ENCODE data around the gene UBLCP1.

UBLCP1 gene

DNA sequence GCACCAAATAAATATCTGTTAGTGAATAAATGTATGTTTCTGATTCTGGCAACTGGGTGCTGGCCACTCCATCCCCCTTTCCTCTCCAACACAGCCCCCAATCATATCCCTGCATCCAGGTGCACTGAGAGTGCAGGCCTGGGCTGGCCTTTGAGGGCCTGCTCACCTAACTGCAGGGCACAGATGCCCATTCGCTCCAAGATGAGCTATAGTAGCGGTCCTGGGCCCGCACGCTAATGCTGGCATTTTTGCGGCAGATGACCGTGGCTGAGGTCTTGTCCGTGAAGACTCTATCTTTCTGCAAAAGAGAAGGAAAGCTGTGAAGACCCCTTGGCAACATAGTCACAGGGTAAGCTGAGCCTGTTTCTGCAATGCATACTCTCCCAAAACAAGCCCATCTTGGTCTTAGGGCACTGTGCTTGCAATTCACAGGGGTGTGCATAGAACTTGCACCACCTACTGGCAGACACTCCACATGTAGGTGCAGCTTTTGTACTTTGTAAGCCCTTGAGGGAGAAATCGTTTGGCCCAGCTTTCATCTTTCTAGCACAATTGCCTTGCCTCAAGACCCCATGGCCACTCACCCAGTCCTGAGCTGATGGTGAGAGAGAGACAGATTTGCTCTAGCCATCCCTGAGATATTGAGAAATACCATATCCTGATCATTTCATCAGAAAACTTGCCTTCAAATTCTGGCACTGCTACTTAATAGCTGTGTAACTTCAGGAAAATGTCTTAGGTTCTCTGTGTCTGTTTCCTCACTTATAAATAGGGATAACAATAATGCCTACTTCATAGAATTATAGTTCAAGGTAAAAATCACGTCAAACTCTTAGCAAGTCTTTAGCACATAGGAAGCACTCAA, 53.7 kb downstream of the UBLCP1 start:
- DNase-seq: no peak

DNA sequence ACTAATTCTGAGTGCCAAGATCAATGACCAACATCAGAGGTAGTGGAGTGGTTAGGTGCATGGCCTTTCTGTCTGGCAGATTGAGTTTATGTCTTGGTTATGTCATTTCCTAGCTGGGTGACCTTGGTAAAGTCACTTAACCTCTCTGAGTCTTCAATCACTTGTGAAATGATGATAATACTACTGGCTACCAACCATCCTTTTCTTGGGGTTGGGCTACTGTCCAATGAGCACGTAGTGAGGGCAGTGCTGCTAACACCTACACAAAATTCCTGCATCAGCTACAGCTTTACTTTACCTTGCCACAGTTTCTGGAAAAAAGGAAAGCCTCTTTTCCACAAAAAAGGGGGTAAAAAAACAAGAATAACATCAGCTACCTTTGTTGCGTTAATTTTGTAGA, 54.8 kb downstream of the UBLCP1 start:
- no peak for DNase-seq

DNA sequence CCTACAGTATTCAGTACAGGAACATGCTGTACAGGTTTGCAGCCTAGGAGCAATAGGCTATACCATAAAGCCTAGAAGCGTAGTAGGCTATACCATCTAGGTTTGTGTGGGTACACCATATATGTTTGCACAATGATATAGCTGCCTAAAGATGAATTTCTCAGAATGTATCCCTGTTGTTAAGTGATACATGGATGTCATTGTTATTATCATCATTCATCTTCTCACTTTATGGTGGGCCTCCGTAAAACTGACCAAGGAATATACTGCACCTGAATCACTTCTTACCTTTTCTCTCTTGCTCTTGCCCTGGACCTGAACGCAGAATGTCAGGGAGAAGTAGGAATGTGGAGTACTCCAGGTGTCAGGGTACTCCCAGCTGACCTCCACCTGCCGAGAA, 55.4 kb downstream of the UBLCP1 start:
- no peak for DNase-seq

DNA sequence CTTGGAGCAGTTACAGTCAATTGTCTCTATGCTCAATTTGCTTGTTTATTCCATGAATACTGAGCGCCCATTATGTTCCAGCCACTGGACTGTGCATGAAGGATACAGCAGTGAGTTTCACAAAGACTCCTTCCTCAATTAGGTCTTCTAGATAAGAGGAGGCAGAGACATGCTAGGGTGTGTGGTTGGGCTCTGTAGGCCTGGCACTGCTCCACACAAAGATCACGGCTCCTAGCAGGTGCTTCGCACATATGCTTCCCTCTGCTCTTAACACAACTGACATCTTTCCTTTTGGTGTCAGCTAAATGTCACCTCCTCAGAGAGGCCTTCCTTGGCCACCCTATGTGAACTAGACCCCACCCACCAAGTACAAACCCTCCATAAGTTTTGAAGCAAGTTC, 56.3 kb downstream of the UBLCP1 start:
- DNase-seq: no peak

GRCh38 chr5:159319832-159320231, 56.7 kb downstream of the UBLCP1 start:
- DNase-seq: no peak

GRCh38 chr5:159322180-159322579, 59.1 kb downstream of the UBLCP1 start:
- DNase-seq: no peak

DNA sequence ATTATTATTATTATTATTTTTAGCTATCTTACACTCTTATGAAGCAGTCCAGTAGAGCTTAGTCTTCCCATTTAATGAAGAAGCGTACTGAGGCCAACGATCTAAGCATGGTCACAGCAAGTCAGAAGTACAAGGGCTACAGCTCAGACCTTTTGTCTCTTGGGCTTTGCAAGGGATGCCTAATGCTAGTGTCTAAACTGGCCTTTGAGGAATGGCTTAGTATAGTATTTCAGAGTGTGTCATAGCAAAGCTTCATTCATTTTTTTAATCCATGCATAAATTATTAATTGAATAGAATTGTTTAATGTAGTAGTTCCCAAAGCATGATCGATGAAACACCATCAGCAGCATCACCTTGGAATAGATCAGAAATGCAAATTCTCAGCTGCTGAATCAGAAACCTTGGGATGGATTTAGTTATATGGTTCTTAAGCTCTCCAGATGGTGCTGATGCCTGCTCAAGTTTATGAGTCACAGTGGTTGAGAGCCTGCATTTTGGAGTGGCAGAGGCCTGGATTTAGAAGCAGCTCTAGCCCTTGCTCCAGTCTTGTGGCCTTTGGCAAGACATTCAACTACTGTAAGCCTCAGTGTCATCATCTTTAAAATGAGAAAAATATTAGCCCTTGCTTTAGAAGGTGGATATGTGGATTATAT, 61.1 kb downstream of the UBLCP1 start:
- no peak for DNase-seq

DNA sequence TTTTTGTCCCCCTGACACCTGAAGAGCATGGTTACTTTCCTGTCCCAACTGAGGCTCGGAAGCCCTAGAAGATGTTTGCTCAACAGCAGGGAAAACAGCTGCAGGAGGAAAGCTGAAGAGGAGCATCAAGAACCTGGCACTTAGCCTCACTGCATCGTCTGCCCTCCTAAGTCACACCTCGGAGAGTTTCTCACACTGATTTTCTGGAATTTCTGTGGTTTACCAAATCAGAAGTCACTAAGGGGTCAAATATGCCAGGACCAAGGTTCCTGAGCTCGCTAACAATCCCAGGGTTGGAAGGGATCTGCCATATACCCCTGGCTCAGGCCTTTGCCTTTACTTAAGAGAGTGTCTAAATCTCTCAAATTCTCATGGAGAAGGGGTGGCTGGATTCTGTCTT, 61.9 kb downstream of the UBLCP1 start:
- DNase-seq: no peak

DNA sequence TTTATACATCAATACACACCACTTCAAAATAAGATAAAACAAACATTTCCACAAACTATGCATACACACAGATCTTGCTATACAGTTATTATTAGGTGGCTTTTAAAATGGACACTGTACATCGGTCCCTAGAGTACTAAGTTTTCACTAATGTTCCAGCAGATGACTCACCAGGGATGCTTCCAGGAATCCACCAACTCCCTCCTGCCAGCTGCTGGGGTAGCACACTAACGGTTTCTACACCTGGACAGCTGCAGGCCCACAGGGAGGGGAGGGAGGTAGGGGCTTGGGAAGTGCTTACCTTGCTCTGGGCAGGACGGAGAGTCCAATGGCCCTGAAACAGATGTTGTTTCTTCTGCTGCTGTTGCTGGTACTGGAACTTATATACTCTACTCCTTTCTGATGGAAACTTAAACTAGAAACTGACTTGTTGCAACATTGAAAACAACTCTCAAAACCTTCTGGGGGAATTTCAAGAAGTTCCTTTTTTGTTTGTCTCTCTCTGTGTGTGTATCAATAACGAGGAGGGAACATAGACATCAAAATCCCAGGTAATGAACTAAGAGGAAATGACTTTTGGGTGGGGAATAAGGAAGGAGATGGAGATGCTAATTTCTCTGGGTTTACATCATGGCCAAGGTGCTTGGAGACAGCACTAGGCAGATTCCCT, 67.2 kb downstream of the UBLCP1 start, which contains the start of gene IL12B:
IL12B (minus strand) TSS at position 357 of the 670 bp plus-strand sequence. CDS start 3,705 bp downstream, outside the sequence.
- no peak for DNase-seq

DNA sequence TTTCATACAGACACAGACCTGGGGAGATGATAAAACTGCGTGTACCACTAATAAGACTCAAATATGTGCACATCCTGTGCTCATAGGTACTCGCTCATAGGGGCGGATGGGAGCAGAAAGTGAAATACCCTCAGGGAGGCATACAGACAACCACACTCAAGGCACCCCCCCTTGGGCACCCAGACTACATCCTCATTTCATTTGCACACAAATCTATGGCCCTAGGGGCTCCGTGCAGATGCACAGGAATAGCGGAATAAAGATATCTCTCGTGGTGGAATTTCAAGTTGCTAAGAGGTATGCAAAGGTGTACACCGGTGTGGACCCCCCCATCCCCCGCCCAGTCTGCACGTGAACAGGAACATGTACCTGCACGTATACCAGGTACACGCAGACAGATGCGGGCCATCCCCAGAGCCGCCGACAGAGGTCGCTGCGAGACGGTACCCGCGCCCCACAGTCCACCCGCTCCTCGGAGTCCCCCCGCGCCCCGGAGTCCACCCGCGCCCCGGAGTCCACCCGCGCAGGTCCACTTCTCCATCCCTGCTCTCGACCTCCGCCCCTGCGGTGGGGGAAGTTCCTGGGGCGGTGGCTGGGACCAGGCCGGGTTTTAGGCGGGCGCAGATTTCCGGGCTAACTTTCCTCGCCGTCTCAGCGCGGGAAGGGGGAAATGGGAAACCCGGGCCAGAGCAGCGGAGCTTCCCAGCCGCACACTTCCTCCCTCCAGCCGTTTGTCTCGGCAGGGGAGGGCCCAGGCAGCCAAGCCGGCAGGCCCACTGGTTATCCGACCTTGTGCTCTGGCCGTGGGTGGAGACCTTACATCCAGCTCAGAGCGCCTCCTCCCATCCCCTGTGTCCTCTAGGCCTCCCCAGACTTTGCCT, 68.2 kb downstream of the UBLCP1 start:
- peak; percentile 11 to 27 for DNase-seq

DNA sequence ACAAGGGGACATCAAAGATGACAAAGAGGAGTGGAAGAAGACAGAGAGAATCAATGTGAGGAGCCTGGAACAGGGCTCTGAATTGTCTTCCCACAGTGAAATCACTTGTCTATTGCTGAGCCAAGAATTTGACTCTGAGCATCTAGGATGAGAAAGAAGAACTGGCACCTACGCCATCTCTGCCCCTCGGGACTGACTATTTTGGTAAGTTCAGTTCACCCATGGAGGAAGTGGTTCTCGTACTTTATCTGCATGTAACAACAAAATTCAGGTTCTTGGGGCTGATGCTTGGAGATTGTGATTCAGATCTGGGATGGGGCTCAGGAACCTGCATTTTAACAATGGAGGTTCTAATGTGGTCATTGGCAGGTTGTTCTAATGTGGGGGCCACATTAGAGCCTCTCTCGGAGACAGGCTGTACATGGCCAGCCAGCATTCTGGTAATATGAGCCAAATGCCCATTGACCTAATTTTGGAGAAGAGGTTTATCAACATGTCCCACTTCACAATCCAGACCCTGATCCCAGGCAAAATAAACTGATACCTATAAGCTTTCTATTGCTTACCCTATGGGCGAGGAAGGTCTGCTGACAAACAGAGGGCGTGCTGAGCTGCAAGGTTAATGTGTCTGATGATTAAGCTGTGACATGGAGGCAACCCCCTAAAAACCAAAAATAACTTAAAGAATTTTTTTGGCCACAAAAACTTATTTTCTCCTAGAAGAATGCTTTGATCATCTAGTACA, 69.9 kb downstream of the UBLCP1 start:
- no peak for DNase-seq

DNA sequence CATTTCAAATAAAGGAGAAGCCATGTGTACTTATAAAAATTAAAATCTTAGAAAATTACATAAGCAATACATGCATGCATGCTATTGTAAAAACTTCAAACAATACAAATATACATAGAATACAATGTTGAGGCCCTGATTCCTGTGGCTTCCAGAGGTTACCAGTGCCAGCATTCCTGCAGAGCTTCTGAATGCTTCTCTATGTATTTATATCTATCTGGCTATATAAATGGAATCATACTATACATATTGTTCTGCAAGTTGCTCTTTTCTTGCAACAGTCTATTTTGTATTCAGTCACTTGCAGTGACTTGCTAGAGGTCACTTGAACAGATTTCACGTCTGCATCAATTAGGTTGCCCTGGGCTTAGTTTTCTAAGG, 70.4 kb downstream of the UBLCP1 start:
- DNase-seq: no peak

Data from NCI-H1930 (cell line).